CMK (cell line): ENCODE results near the gene RB1.
"Not testable (repeated sequence)": the region's sequence is repeated elsewhere in the genome, so short reads cannot be mapped to it uniquely, and the experiment has no call there.

Source experiments
- DNase-seq: peaks from one replicate; pipeline ENCODE4 v3.0.0-alpha.2; 2010; ENCODE audit warnings: low read depth

The RB1 gene

DNA sequence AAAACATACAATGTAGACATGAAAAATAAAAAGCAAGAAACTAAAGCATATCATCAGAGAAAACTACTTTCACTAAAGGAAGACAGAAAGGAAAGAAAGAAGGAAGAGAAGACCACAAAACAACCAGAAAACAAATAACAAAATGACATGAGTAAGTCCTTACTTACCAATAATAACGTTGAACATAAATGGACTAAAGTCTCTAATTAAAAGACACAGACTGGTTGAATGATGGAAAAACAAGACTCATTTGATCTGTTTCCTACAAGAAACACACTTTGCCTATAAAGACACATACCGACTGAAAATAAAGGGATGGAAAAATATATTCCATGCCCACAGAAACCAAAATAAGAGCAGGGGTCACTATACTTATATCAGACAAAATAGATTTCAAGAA is 46.0 kb downstream of the RB1 start:
- no peak for DNase-seq

DNA sequence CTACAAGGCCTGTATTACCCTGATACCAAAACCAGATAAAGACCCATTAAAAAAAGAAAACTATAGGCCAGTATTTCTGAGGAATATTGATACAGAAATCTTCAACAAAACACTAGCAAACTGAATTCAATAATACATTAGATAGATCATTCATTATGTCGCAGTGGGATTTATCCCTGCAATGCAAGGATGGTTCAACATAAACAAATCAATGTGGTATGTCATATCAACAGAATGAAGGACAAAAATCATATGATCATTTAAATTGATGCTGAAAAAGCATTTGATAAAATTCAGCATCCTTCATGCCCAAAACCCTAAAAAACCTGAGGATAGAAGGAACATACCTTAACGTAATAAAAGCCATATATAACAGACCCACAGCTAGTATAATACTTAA is 50.0 kb downstream of the RB1 start:
- DNase-seq: no peak

DNA sequence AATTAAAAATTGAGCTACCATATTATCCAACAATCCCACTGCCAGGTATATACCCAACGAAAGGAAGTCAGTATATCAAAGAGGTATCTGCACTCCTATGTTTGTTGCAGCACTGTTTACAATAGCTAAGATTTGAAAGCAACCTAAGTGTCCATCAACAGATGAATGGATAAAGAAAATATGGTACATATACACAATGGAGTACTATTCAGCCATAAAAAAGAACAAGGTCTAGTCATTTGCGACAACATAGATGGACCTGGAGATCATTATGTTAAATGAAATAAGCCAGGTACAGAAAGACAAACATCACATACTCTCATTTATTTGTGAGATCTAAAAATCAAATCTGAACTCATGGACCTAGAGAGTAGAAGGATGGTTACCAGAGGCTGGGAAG is 52.0 kb downstream of the RB1 start:
- not testable (repeated sequence) for DNase-seq

DNA sequence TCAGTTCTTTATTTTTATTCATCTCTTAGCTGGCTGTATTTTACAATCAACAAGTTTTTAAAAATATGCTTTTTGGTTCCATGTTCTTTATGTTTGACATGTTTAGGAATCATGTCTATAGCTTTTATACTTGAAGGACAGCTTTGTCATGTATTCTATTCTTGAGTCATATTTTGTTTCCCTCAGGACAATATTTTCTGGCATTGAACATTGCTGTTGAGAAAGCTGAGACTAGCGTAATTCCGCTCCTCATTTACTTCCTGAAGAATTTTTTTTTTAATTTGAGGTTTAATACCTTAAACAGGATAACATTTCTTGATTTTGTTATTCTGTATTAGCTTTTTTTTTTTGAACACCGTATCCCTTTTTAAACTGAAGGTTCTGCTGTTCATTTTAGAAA is 53.2 kb downstream of the RB1 start:
- no peak for DNase-seq

DNA sequence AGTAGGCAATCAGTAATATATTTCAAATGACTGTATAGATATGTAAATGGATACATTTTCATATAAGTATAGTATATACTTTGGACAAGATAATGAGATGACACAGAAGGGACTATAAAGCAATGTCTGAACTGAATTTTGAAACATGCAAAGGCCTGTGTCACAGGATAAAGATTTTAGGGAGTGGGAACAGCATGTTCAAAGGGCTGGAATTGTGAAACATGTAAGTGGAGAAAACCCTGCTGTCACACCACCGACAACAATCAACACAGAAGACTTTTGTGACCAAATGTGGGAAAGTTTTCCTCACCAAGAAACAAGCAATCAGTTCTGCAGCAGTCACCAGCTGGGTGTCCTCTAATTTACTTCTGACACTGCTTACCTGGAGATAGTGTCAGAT is 66.4 kb downstream of the RB1 start:
- no peak for DNase-seq

DNA sequence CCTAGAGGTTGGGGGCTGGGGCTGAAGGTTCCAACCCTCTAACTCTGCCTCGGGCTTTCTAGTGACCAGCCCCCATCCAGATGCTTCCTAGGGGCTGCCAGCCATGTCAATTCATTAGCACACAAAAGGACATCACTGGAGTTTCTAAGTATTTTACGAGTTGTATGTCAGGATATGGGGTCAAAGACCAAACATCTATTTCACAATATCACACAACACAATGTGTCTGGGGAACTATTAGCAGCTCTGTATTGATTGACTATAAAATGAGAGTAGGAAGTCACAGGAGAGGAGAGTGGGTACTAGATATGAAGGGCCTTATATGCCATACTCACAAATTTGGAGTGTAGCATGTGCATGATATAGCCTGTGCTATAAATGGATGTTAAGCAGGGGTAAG is 67.3 kb downstream of the RB1 start:
- DNase-seq: no peak

DNA sequence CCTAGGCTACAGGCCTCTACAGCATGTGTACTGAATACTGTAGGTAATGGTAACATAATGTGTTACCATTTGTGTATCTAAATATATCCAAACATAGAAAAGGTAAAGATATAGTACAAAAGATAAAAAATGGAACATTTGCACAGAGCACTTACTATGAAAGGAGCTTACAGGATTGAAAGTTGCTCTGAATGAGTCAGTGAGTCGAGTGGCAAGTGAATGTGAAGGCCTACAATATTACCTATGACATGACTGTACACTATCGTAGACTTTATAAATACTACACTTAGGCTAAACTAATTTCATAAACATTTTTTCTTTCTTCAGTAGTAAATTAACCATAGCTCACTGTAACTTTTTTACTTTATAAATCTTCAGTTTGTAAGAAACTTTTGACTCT is 74.3 kb downstream of the RB1 start:
- DNase-seq: no peak

DNA sequence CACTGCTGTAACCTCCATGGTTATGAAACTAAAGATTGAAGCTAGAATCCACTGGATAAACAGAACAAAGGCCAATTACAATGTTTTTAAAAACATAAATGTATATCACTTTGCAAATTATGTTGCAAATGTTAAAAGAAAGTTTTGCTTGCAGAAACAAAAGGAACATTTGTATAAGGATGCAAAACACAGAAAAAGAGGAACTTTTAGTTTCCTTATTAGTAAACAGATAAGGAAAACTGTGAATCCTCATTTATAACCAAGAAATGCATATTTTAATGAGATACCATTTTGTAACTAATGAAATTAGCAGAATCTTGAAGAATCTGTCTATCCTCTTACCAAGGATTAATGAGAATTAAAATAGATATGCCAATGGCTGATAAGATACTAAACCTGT is 77.0 kb downstream of the RB1 start:
- DNase-seq: no peak

DNA sequence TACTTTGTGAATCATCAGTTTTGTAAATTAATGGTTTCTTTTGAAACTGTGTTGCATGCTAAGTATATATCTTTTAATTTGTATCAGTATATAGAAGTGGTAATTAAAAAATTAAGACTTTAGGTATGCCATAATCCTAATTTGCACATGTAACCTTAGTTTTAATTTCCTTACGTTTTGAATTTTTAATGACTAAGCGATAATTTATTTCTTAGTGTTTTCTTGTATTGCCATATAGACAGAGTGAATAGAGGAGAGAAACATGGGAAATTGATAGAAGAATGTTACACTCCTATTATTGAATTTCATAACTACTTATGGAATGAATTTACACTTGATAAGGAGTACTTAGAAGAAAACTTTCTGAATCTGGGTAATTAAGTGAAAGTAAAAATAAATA is 79.8 kb downstream of the RB1 start:
- no peak for DNase-seq

DNA sequence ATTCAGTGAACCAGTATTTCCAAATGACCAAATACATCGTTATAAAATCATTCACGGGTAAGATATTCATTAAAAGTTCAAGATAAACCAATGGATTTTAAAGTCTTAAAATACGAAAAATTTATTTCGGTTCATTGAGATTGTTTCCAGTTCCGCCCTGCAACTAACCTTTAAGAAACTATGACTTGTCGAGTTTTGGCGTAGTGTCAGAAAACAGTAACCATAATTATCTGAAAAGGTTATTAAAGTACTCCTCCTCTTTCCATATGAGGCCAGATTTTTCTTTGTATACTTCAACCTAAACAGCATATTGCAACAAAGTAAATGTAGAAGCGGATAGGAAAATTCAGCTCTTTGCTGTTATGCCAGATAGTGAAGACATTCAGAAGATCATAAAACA is 83.3 kb downstream of the RB1 start:
- no peak for DNase-seq

DNA sequence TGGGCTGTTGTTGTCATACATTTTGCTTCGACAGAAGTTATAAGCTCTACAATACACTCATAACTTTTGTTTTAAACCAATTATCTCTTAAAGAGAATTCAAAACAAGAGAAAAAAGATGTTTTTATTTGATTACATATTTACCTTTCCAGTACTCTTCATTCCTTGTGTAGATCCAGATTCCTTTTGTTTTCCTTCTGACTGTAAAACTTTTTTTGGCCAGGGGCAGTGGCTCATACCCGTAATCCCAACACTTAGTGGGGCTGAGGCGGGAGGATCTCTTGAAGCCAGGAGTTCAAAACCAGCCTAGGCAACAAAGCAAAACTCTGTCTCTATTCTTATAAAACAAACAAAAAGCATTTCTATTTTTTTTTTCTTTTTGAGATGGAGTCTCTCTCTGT is 87.7 kb downstream of the RB1 start:
- DNase-seq: no peak

DNA sequence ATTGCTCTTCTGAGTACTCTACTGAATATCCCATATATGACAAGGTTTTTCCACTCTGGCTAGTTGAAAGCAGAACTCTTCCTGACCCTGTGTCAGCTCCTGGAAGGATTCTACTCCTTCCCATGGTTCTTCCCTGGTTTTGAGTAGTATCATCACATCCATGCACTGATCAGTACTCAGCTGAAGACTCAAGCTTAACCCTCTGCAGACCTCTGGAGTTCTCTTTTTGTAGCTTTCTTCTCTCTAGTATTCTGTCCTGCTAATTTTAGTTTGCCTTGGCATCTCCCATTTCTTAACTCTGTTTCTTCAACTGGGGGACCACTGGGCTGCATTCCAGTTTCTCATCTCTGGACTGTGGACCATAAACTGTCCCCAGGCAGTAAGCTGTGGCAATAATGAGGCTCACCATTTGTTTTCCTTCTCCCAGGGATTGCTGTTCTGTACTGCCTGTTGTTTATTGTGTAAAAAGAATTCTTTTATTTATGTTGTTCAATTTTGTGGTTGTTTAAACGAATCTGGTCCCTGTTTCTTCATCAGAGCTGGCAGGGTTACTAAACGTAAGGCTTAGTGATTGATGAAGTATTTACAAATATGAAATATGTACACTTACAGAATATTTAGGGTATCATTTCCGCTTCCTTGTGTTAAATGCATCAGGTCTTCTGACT is 89.6 kb downstream of the RB1 start:
- no peak for DNase-seq

DNA sequence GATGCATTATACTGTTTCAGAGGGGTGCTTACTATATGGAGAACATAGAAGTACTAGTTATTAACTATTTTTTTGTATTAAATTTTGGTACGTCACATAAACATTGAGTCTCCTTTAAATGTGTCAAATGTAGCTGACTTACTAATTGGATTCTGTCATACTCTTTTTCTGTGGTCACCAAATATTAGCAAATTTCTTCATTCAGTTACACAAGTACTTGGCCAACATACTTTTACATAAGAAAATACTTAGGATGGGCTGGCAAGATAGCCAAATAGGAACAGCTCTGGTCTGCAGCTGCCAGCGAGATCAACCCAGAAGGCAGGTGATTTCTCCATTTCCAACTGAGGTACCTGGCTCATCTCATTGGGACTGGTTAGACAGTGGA is 90.1 kb downstream of the RB1 start:
- no peak for DNase-seq

DNA sequence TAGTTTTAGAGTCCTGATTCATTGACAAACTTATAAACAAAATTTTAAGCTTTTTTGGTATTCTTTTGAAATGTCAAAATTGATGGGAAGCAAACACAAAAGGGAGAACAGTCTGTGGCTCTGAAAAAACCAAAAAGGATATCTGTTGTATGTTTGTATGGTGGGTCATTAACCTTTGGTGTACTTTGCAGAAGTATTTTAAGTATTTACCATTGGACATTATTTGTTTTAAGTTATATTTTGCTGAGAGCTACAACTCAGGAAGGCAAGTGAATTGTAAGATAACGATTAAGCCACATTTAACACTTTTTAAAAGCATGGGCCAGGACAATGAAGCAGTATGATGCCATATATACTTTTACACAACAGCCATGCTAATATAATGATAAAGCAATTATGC is 94.2 kb downstream of the RB1 start:
- no peak for DNase-seq

DNA sequence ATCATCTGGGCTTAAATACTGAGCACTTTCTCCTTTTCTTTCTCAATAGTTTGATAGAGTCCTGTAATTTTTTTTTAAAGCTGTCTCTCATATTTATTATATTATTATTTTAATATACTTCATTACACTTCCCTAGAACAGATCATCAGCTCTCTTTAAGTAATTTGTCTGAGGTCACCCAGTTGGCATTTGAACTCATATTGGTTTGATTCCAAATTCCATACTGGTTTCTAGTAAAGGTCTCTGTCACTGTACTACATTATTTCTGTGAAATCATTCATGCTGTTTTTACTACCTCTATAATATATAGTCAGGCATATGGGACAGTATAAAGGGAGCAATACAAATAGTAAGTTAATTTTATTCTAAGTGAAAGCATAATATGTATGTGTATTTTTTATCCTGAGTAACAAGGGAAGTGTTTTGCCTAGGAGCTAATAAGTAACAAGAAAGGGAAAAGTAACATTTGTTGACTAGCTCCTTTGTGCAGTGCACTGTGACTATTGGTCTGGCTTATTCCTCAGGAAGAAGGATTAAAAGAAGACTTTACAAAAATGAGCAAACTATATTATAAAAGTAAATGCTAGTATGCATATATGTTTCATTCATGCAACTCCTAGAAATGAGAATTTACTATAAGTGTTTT is 95.0 kb downstream of the RB1 start:
- no peak for DNase-seq

DNA sequence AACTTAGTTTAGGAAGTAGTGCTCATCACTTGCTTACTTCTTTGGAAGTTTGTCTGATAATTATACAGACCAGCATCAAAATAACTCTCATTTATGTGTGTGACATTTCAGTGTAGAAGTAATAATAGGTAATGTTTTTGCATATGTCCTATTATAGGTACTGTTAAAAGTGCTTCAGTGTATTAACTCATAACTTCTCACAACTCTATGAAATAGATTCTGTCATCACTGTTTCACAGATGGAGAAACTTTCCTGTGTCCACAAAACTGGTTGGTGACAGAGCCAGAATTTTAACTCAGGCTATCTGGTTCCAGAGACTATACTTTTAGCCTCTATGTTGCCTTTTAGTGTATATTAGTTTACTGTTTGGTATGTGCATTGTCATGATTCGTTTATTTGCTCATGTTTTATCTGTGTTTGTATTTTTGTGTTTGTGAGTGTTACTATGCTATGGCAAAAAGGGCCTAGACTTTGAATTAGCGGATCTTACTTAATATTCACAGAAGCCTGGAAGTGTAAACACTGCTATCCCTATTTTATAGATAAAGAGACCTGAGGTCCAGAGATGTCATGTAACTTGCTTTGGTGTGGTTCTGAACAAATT is 96.6 kb downstream of the RB1 start:
- no peak for DNase-seq

DNA sequence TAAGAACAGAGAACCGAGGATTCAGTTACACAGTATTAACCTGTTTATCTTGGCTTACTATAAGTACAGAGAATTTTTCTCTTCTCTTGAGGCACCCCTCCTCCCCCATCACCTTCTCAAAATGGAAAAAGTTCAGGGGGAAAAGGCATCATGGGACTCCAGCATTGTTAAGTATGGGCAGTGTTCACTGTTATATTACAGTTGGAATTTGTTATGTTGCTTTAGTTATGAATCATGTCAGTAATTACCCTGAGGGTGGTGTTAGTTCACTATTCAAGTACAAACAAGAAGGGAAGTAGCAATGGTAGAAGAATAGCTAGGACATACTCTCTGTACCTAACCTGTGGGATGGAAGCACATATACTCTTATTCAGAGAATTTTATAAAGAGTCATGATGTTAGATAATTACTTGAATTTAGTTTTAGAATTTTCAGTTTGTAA is 97.3 kb downstream of the RB1 start:
- no peak for DNase-seq

DNA sequence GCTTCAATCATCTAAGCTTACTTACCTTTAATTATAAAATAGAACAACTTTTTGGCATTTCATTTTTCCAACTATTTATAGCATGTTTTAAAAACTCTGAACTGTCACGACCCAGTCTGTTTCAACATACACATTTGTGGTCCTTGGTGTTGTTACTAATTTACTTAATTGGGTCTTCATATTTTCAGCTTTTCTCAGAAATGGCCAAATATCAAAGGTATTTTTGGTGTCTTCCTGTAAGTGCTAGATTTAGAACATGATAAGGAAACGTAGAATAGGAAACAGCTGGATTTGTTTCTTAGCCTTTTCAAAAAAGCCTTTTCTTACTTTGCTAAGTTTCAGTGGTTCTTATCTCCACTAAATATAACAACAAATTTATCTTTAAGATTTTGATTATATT is 97.9 kb downstream of the RB1 start:
- DNase-seq: no peak

DNA sequence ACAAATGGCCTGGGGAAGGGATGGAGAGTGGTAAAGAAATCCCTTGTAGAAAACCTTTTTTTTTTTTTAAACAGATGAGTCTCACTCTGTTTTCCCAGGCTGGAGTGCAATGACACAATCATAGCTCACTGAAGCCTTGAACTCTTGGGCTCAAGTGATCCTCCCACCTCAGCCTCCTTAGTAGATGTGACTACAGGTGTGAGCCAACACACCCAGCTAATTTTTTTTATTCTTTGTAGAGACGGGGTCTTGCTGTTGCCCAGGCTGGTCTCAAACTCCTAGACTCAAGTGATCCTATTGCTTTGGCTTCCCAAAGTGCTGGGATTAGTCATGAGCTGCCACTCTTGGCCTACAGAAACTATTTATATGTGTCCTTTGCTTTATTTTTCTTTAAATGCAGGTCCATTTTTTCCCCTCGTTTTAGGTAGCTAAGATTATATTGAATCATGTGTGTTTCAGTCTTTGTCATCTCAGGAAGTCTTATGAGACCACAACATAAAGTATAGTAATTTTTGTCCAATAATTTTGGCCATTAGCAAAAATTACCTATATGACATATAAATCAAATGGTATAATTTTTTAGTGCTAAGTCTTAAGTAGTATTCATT is 98.9 kb downstream of the RB1 start:
- no peak for DNase-seq

DNA sequence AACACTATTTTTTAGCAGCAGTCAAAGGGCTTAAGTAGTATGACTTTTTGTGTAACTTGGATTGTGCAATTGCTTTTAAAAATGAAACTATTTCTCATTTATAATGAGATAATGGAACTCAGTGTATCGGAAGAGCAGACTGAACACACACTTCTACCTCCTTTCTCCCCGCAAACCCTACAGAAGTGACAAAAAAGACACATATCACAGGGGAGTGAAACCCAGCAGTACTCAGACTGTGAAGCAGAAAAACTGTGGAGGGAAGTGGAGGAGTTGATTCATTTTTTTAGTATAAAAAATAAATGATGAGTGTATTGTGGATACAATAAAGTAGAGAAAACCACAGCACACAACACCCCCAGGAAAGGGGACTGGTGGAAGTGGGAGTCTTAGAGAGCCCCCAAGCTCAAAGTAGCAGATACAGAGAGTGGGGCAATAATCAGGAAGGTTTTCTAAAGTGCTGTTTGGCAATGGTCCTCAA is 99.6 kb downstream of the RB1 start:
- no peak for DNase-seq

DNA sequence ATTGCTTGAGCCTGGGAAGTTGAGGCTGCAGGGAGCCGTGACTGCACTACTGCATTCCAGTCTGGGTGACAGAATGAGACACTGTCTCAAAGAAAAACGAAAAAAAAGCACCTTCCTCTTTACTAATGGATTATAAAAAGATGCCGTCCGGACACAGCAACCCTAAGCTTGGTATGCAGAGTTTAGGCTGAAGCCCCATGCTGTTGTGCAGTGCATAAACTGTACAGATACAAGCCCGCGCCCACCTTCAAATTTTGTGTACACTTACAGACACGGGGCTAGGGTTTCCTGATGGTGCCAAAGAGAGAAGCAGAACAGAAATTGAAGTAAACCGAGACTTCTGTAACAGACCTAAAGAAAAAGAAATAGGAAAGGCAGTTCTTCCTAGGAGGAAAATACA is 100.4 kb downstream of the RB1 start:
- no peak for DNase-seq

DNA sequence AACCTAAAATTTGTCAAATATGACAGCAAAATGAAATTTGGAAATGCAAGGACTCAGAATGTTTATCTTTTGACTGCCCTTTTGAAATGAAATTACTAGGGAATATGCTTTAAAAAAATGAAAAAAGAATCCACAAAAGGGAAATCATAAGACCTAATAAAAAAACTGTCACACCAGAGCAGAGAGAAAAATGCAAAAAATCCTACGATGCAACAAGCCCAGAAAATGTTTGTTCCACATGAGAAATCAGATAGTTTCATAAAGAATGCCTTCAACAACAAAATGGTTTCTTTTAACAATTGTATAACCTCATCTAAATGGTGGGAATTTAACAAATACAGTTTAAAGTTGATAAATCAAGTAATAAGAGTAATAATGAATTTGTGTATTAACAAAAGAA is 101.4 kb downstream of the RB1 start:
- no peak for DNase-seq

DNA sequence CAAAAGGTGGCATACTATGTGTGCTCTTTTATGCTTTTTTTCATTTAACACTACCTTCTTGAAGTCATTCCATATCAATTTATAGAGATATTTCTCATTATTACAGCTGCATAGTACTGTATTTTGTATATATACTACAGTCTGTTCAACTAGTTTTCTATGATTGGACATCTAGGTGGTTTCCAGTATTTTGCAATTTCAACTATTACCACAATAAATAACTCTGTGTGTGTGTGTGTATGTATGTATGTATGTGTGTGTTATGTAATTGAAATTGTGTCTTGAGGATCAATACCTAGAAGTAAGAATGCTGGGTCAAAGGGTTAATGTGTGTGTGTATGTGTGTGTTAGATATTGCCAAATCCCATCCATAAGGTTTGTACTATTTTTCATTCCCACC is 102.3 kb downstream of the RB1 start:
- no peak for DNase-seq
